ENCODE measurements around the gene THOC1.

THOC1 gene

GRCh38 chr18:274313-274712, 6.5 kb upstream of the THOC1 start:
- no peak for DNase-seq (ENCODE audit: low read depth in 2 of 2)

- DNase-seq (ENCODE audit: low read depth in 2 of 2): no peak
Measured at GRCh38 chr18:273525-273924, 5.7 kb upstream of the THOC1 start.

- DNase-seq (ENCODE audit: low read depth in 2 of 2): no peak
Measured at GRCh38 chr18:272650-273049, 4.8 kb upstream of the THOC1 start.

- DNase-seq (ENCODE audit: low read depth in 2 of 2): no peak
Measured at GRCh38 chr18:269480-270095, 1.7 kb upstream of the THOC1 start.

GRCh38 chr18:267380-267687, 513 bp downstream of the THOC1 start:
- DNase-seq (ENCODE audit: low read depth in 2 of 2): no peak

GRCh38 chr18:261398-262073, 6.3 kb downstream of the THOC1 start:
- no peak for DNase-seq (ENCODE audit: low read depth in 2 of 2)

GRCh38 chr18:260547-260946, 7.3 kb downstream of the THOC1 start:
- DNase-seq (ENCODE audit: low read depth in 2 of 2): no peak

GRCh38 chr18:255171-255570, 12.7 kb downstream of the THOC1 start:
- no peak for DNase-seq (ENCODE audit: low read depth in 2 of 2)

GRCh38 chr18:253121-253520, 14.7 kb downstream of the THOC1 start:
- DNase-seq (ENCODE audit: low read depth in 2 of 2): no peak

- DNase-seq (ENCODE audit: low read depth in 2 of 2): no peak
Measured at GRCh38 chr18:251572-251971, 16.3 kb downstream of the THOC1 start.

- no peak for DNase-seq (ENCODE audit: low read depth in 2 of 2)
Measured at GRCh38 chr18:250685-251084, 17.2 kb downstream of the THOC1 start.

- DNase-seq (ENCODE audit: low read depth in 2 of 2): no peak
Measured at GRCh38 chr18:248053-248452, 19.8 kb downstream of the THOC1 start.

- no peak for DNase-seq (ENCODE audit: low read depth in 2 of 2)
Measured at GRCh38 chr18:245282-245847, 22.5 kb downstream of the THOC1 start.

GRCh38 chr18:240175-240574, 27.7 kb downstream of the THOC1 start:
- DNase-seq (ENCODE audit: low read depth in 2 of 2): no peak

- DNase-seq (ENCODE audit: low read depth in 2 of 2): no peak
Measured at GRCh38 chr18:231563-231962, 36.3 kb downstream of the THOC1 start.

GRCh38 chr18:228586-228985, 39.3 kb downstream of the THOC1 start:
- DNase-seq (ENCODE audit: low read depth in 2 of 2): no peak

GRCh38 chr18:227902-228301, 39.9 kb downstream of the THOC1 start:
- DNase-seq (ENCODE audit: low read depth in 2 of 2): no peak

- no peak for DNase-seq (ENCODE audit: low read depth in 2 of 2)
Measured at GRCh38 chr18:227374-227773, 40.5 kb downstream of the THOC1 start.

GRCh38 chr18:225745-226144, 42.1 kb downstream of the THOC1 start:
- DNase-seq (ENCODE audit: low read depth in 2 of 2): no peak

- no peak for DNase-seq (ENCODE audit: low read depth in 2 of 2)
Measured at GRCh38 chr18:220708-221107, 47.1 kb downstream of the THOC1 start.

GRCh38 chr18:217532-218336, 50.1 kb downstream of the THOC1 start:
- DNase-seq (ENCODE audit: low read depth in 2 of 2): no peak

- no peak for DNase-seq (ENCODE audit: low read depth in 2 of 2)
Measured at GRCh38 chr18:215448-216010, 52.3 kb downstream of the THOC1 start.

- DNase-seq (ENCODE audit: low read depth in 2 of 2): no peak
Measured at GRCh38 chr18:213966-214365, 53.9 kb downstream of the THOC1 start.
